ENCODE measurements around the gene MMP14.

DNA sequence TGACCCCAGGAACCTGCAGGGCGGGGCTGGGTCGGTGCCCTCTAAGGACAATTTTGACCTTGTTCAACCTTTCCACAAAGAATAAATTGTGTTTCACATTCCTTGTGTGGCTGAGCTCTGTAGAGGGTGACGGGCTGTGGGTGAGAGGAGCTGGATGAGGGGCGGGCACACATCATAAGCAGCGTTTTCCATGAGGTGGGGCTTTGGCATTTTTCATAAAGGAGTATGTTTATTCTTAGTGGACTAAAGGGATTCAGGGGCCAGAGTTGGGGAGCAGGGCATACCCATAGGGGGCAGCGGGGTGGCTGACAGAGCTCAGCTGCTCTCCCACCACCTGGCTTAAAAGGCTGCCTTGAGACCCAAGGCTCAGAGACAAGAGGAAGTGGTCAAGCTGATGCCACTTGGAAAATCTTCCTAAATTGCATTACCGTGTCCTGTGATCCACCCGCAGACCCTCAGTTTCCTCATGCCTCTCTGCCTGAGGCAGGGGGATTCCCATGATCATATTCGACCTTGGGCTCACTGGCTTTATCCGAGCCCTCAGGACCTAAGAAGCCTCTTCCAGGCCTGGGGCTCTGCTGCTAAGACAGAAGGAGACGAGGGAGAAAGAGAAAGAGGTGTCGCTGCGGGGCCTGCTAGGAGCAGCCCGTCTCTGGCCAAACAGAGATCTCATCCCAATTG lies 11.4 kb downstream of the MMP14 start:
- TF ChIP-seq, protein P1, sequence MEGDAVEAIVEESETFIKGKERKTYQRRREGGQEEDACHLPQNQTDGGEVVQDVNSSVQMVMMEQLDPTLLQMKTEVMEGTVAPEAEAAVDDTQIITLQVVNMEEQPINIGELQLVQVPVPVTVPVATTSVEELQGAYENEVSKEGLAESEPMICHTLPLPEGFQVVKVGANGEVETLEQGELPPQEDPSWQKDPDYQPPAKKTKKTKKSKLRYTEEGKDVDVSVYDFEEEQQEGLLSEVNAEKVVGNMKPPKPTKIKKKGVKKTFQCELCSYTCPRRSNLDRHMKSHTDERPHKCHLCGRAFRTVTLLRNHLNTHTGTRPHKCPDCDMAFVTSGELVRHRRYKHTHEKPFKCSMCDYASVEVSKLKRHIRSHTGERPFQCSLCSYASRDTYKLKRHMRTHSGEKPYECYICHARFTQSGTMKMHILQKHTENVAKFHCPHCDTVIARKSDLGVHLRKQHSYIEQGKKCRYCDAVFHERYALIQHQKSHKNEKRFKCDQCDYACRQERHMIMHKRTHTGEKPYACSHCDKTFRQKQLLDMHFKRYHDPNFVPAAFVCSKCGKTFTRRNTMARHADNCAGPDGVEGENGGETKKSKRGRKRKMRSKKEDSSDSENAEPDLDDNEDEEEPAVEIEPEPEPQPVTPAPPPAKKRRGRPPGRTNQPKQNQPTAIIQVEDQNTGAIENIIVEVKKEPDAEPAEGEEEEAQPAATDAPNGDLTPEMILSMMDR (IDR thresholded peaks at IDR 0.05): no peak
- no peak for TF ChIP-seq POLR2A (IDR thresholded peaks at IDR 0.05)

Data from adrenal gland (tissue), 5 donors.